ENCODE data around the gene RAB4B. TPM values are rescaled to one million over a fixed set of nuclear protein-coding genes. Genes with fewer than 3 reads are reported as not detected.

Gene RAB4B
- 6.4 and 8.7 TPM in 2 replicates for total RNA-seq

DNA sequence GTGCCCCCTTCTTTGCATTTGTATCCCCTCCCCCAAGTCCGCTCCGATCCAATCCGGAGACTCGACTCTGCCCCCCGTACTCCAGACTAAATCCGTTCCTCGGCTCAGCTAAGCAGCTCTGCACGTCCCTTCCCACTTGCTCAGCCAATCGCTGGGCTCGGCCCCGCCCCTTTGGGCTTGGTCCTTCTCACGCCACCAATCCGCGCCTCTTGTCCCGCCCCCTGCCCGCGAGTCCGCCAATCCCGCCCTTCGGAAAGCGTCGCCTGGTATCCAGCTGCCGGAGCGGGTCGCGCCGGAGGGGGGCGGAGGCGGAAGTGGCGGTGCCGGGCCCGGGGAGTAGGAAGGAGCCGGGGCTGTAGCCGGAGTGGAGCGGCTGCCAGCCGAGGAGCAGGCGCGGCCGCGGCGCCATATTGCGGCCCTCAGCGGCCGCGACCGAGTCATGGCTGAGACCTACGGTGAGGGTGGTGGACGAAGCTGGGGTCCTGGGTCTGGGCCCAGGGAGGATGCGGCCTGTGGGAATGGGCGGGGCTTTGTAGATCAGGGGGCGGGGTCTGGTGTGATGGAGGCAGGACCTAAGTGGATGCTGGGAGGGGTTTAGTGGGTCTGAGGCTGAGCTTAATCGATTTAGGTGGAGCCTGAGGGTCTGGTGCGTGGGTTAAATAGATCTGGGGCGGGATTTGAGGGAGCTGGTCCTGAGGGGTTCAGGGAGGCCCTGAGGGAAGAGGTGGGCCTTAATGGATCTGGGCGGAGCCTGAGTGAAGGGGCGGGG, at the start of gene RAB4B:
RAB4B (plus strand) TSS at position 311 of the 769 bp plus-strand sequence; CDS start at position 440, 129 bp downstream.

DNA sequence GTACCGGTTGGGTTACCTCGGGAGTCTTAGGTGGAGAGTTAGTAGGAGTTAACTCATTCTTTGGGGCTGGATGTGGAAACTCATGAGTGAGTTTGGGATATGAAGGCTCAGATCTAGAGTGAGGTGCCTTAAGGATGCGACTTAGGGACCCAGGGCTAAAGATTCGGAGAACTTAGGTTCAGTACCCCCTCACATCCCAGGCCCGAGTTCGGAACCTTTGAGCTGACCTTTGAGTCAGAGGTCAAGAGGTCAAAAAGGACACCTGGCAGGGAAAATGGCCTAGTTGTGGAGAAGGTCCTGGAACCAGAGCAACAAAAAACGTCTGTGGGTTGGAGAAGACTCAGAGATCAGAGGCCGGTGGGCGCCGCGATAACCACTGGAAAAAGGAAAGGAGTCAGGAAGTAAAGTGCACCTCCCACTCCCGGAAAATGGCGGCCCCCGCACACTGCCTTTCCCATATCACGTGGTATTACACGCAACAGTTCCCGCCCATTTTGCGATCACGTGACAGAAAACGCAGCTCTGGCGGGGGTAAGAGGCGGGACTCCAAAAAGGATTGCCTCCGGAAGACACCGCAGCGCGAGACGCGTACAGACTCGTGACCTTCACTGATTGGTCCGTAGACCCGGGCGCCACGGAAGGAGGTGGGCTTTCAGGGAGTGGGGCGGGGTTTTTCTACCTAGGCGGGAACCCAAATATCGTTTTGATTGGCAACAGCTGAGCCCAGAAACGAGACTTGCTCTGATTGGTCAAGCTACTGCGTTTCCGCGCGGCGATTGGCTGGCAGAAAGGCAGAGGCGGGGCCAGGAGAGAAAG, 27.8 kb upstream of the RAB4B start, which contains the start of gene ACTMAP:
ACTMAP (minus strand) TSS at position 420 of the 816 bp plus-strand sequence. CDS start 674 bp downstream, outside the sequence.

DNA sequence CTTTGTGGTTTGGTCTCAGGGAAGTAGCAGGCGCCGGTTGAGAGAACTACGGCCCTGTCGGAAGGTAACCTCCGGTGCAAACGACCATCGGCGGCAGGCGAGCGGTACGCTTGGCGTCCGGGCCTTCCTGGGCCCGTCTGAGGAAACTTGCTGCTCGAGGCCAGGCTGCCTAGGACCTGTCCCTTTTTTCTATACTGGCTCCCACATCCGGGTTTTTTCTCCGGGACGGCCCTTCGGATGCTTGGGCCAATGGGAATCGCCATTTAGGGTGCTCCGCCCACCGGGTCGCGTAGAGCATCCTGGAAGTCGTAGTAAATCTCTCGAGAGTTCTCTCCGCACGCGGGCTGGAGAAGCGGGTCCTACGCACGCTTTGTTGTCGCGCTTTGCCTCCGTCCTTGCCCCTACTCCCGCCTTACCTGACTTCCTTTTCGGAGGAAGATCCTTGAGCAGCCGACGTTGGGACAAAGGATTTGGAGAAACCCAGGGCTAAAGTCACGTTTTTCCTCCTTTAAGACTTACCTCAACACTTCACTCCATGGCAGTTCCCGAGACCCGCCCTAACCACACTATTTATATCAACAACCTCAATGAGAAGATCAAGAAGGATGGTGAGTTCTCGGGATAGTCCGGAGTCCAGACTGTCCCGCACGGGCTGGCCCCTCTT, 27.0 kb upstream of the RAB4B start, which contains the start of gene SNRPA:
SNRPA (plus strand) TSS at position 330 of the 664 bp plus-strand sequence; CDS start at position 536, 206 bp downstream.

DNA sequence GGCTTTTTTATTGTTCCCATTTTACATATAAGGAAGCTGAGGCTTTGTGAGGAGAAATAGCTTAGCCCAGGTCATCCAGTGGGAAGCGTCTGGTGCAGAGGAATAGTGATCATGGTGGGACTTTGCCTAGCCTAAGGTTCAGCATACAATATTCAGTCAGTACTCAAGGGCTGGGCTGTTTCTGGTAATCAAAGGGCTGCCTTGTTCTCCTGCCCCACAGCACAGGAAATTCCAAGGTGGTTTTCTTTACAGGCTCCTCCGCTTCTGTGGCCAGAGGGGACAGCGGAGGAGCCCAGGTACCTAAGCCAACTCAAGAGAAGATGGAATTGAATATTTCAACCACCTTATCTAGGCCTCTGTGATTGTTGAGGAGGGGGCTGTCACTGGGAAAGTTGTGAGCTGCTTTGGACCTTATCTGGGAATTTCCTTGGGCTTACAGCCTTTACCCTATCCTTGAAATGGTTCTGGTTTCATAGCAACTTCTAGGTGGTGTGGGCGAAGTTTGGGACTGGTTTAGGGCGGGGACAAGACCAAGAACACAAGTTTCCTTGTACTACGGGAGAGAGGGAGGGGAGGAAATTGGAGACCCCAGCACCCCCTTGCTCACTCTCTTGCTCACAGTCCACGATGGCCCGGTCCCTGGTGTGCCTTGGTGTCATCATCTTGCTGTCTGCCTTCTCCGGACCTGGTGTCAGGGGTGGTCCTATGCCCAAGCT, 3.0 kb upstream of the RAB4B start, which contains the start of gene MIA:
MIA (plus strand) TSS at position 606 of the 716 bp plus-strand sequence; CDS start at position 628, 22 bp downstream.

GRCh38 chr19:40798683-40799557, 20.9 kb downstream of the RAB4B start, which contains the start of gene EGLN2:
TSS of gene EGLN2 (plus strand) at chr19:40799191. CDS start at chr19:40800573, 1,382 bp downstream.

Other genes with a start within 250 kb of the RAB4B start
- gene SHKBP1, start 201.4 kb upstream of the RAB4B start, total RNA-seq: 22.2 and 25.6 TPM in 2 replicates
- 69.0 and 191 TPM in 2 replicates for gene LTBP4, start 176.9 kb upstream of the RAB4B start, total RNA-seq
- 24.6 and 70.8 TPM in 2 replicates for gene NUMBL, start 87.6 kb upstream of the RAB4B start, total RNA-seq
- 31.8 and 38.6 TPM in 2 replicates for gene COQ8B, start 61.4 kb upstream of the RAB4B start, total RNA-seq
- gene ITPKC, start 61.1 kb upstream of the RAB4B start, total RNA-seq: 12.6 and 20.4 TPM in 2 replicates
- 0.47 and 0.77 TPM in 2 replicates for gene ACTMAP, start 27.8 kb upstream of the RAB4B start, total RNA-seq
- 33.9 and 36.2 TPM in 2 replicates for gene SNRPA, start 27.0 kb upstream of the RAB4B start, total RNA-seq
- gene MIA, start 2.7 kb upstream of the RAB4B start, total RNA-seq: 0.26 and 0.47 TPM in 2 replicates
- gene EGLN2, start 20.9 kb downstream of the RAB4B start, total RNA-seq: 103 and 135 TPM in 2 replicates
- gene CYP2A6, start 72.2 kb downstream of the RAB4B start, total RNA-seq: not detected in 2 replicates
- not detected in 2 replicates for gene CYP2A7, start 104.0 kb downstream of the RAB4B start, total RNA-seq
- gene CYP2B6, start 213.0 kb downstream of the RAB4B start, total RNA-seq: not detected in 2 replicates